SK-N-SH treated with all-trans-retinoic acid at 6 μM for 48 hours (cell line): ENCODE data around the gene LSAMP.

ENCODE experiments used
- ATAC-seq: fragments of 200-7000 bp; cut with Tn5 transposase; 3 replicates; pipeline ENCODE4 v1.9.1; 2020; ENCODE audit warnings: mild to moderate bottlenecking, moderate library complexity
- ARNTL ChIP-seq: fragments of 450-650 bp; formaldehyde crosslinking; IDR thresholded peaks from 2 replicates; pipeline ENCODE4 v1.5.0; 2020; ENCODE audit warnings: low read depth, mild to moderate bottlenecking, moderate library complexity, borderline replicate concordance
- BACH2 ChIP-seq: fragments of 250-450 bp; sonication (Bioruptor Pico); IDR thresholded peaks from 2 replicates; pipeline ENCODE4 v1.9.0; 2021; ENCODE audit warnings: mild to moderate bottlenecking, borderline replicate concordance
- CSDC2 ChIP-seq: fragments of 250-450 bp; sonication (Bioruptor Pico); IDR thresholded peaks from 2 replicates; pipeline ENCODE4 v1.5.0; 2020; ENCODE audit warnings: mild to moderate bottlenecking, moderate library complexity
- CSRNP3 ChIP-seq: fragments of 250-450 bp; sonication (Bioruptor Pico); IDR thresholded peaks from 2 replicates; pipeline ENCODE4 v1.5.1; 2021; ENCODE audit warnings: mild to moderate bottlenecking, moderate library complexity
- ESRRG ChIP-seq: fragments of 250-450 bp; sonication (Bioruptor Pico); IDR thresholded peaks from 2 replicates; pipeline ENCODE4 v1.6.1; 2021; ENCODE audit warnings: mild to moderate bottlenecking
- OSR1 ChIP-seq: fragments of 250-450 bp; sonication (Bioruptor Pico); IDR thresholded peaks from 2 replicates; pipeline ENCODE4 v1.8.0; 2022; ENCODE audit warnings: moderate library complexity, mild to moderate bottlenecking, inconsistent platforms
- POU6F1 ChIP-seq: fragments of 250-450 bp; sonication (Bioruptor Pico); IDR thresholded peaks from 2 replicates; pipeline ENCODE4 v1.8.0; 2021; ENCODE audit warnings: low read depth, mild to moderate bottlenecking, moderate library complexity, borderline replicate concordance
- PPARA ChIP-seq: fragments of 250-450 bp; sonication (Bioruptor Pico); IDR thresholded peaks from 2 replicates; pipeline ENCODE4 v1.5.0; 2020; ENCODE audit warnings: mild to moderate bottlenecking, borderline replicate concordance
- TCF4 ChIP-seq: fragments of 250-450 bp; sonication (Bioruptor Pico); IDR thresholded peaks from 2 replicates; pipeline ENCODE4 v1.8.0; 2021; ENCODE audit warnings: mild to moderate bottlenecking, moderate library complexity, borderline replicate concordance
- TOX ChIP-seq: fragments of 250-450 bp; sonication (Bioruptor Pico); IDR thresholded peaks from 2 replicates; pipeline ENCODE4 v1.8.0; 2021; ENCODE audit warnings: mild to moderate bottlenecking, moderate library complexity, borderline replicate concordance
- ZC3H10 ChIP-seq: fragments of 250-450 bp; sonication (Bioruptor Pico); IDR thresholded peaks from 2 replicates; pipeline ENCODE4 v1.5.1; 2021; ENCODE audit warnings: mild to moderate bottlenecking, moderate library complexity
- ZFP3 ChIP-seq: fragments of 250-450 bp; sonication (Bioruptor Pico); IDR thresholded peaks from 2 replicates; pipeline ENCODE4 v1.5.0; 2020; ENCODE audit warnings: mild to moderate bottlenecking, moderate library complexity
- ZFP30 ChIP-seq: fragments of 450-650 bp; formaldehyde crosslinking; IDR thresholded peaks from 2 replicates; pipeline ENCODE4 v1.5.0; 2022; ENCODE audit warnings: mild to moderate bottlenecking, moderate library complexity
- ZNF565 ChIP-seq: fragments of 450-650 bp; formaldehyde crosslinking; conservative IDR thresholded peaks from 2 replicates; pipeline ENCODE4 v1.5.0; 2020; ENCODE audit warnings: low read depth, mild to moderate bottlenecking, moderate library complexity
- ZNF70 ChIP-seq: fragments of 450-650 bp; formaldehyde crosslinking; IDR thresholded peaks from 2 replicates; pipeline ENCODE4 v1.5.0; 2020; ENCODE audit warnings: mild to moderate bottlenecking, moderate library complexity
- ZNF8 ChIP-seq: fragments of 450-650 bp; formaldehyde crosslinking; IDR thresholded peaks from 2 replicates; pipeline ENCODE4 v1.5.0; 2020; ENCODE audit warnings: mild to moderate bottlenecking, moderate library complexity
- TF ChIP-seq, protein P1 (sequence below): fragments of 250-450 bp; sonication (Bioruptor Pico); IDR thresholded peaks from 2 replicates; pipeline ENCODE4 v1.5.0; 2020; ENCODE audit warnings: mild to moderate bottlenecking, moderate library complexity

Gene LSAMP

GRCh38 chr3:116045314-116045713, 400.0 kb downstream of the LSAMP start:
- TF ChIP-seq ZFP3 (CRISPR knock-in tag) = no peak
- TF ChIP-seq, protein P1, sequence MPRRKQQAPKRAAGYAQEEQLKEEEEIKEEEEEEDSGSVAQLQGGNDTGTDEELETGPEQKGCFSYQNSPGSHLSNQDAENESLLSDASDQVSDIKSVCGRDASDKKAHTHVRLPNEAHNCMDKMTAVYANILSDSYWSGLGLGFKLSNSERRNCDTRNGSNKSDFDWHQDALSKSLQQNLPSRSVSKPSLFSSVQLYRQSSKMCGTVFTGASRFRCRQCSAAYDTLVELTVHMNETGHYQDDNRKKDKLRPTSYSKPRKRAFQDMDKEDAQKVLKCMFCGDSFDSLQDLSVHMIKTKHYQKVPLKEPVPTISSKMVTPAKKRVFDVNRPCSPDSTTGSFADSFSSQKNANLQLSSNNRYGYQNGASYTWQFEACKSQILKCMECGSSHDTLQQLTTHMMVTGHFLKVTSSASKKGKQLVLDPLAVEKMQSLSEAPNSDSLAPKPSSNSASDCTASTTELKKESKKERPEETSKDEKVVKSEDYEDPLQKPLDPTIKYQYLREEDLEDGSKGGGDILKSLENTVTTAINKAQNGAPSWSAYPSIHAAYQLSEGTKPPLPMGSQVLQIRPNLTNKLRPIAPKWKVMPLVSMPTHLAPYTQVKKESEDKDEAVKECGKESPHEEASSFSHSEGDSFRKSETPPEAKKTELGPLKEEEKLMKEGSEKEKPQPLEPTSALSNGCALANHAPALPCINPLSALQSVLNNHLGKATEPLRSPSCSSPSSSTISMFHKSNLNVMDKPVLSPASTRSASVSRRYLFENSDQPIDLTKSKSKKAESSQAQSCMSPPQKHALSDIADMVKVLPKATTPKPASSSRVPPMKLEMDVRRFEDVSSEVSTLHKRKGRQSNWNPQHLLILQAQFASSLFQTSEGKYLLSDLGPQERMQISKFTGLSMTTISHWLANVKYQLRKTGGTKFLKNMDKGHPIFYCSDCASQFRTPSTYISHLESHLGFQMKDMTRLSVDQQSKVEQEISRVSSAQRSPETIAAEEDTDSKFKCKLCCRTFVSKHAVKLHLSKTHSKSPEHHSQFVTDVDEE = no peak

GRCh38 chr3:116040152-116040551, 405.1 kb downstream of the LSAMP start:
- no peak for ATAC-seq
- no peak for TF ChIP-seq ZC3H10
- TF ChIP-seq CSRNP3 = no peak
- no peak for TF ChIP-seq ARNTL (CRISPR knock-in tag)
- TF ChIP-seq ZNF565 (CRISPR knock-in tag) = no peak
- no peak for TF ChIP-seq ESRRG (CRISPR knock-in tag)

More at GRCh38 chr3:116045314-116045713, 400.0 kb downstream of the LSAMP start:
- ATAC-seq = no peak

GRCh38 chr3:116039651-116039985, 405.7 kb downstream of the LSAMP start:
- TF ChIP-seq ZFP3 (CRISPR knock-in tag) = no peak
- TF ChIP-seq ZNF70 (CRISPR knock-in tag) = no peak
- TF ChIP-seq, protein P1 = no peak
- no peak for TF ChIP-seq TCF4 (CRISPR knock-in tag)
- TF ChIP-seq ZNF8 = no peak
- no peak for TF ChIP-seq ARNTL (CRISPR knock-in tag)
- no peak for TF ChIP-seq CSDC2 (CRISPR knock-in tag)
- no peak for TF ChIP-seq CSRNP3
- no peak for TF ChIP-seq BACH2 (CRISPR knock-in tag)
- no peak for ATAC-seq

GRCh38 chr3:116038968-116039650, 406.2 kb downstream of the LSAMP start:
- no peak for ATAC-seq
- TF ChIP-seq POU6F1 (CRISPR knock-in tag) (no peak), ZNF565 (CRISPR knock-in tag) (no peak), PPARA (CRISPR knock-in tag) (no peak), ZFP3 (CRISPR knock-in tag) (no peak), BACH2 (CRISPR knock-in tag) (no peak), OSR1 (no peak), TOX (CRISPR knock-in tag) (no peak), ZFP30 (CRISPR knock-in tag) (no peak), ZNF8 (no peak), ZC3H10 (no peak)
- TF ChIP-seq, protein P1 = no peak
- TF ChIP-seq, all 23 proteins: peak for 0
